HepG2 (cell line): Measurements from ENCODE around the gene SIX5. TPM values are rescaled to one million over a fixed set of nuclear protein-coding genes. Genes with fewer than 3 reads are reported as not detected.

Experiments
- FOXA1 ChIP-seq, 2 experiments: fragments of 450-650 bp in 1 of 2; sonication (generic) in 1 of 2; formaldehyde crosslinking in 1 of 2; IDR thresholded peaks; 2 replicates each; pipeline versions ENCODE4 v1.4.0 to v1.6.1; 2016 to 2020; ENCODE audit warnings: missing genetic modification reagents in 1 of 2
- HNRNPH1 ChIP-seq: fragments of 200-400 bp; formaldehyde crosslinking; optimal IDR thresholded peaks from 2 replicates; pipeline ENCODE3; 2017; ENCODE audit warnings: mild to moderate bottlenecking, low read depth, low read length
- KDM5B ChIP-seq: sonication (generic); formaldehyde crosslinking; IDR thresholded peaks from 2 replicates; pipeline ENCODE4 v1.4.0; 2020; ENCODE audit warnings: missing genetic modification reagents, mild to moderate bottlenecking, borderline replicate concordance
- MTA3 ChIP-seq: sonication (generic); formaldehyde crosslinking; IDR thresholded peaks from 2 replicates; pipeline ENCODE4 v1.4.0; 2020; ENCODE audit warnings: missing genetic modification reagents
- NFRKB ChIP-seq: fragments of 450-650 bp; IDR thresholded peaks from 2 replicates; pipeline ENCODE4 v1.6.1; 2017
- PCBP1 ChIP-seq: fragments of 200-400 bp; formaldehyde crosslinking; IDR thresholded peaks from 2 replicates; pipeline ENCODE4 v1.6.1; 2017; ENCODE audit warnings: mild to moderate bottlenecking, low read depth, low read length, borderline replicate concordance
- PHF20 ChIP-seq: sonication (generic); formaldehyde crosslinking; IDR thresholded peaks from 2 replicates; pipeline ENCODE4 v1.5.0; 2020; ENCODE audit warnings: mild to moderate bottlenecking, missing genetic modification reagents
- SMC3 ChIP-seq: IDR thresholded peaks from 2 replicates; pipeline ENCODE4 v1.6.1; 2011; ENCODE audit warnings: low read length, improper control_type of control experiment
- SRY ChIP-seq: sonication (generic); formaldehyde crosslinking; IDR thresholded peaks from 2 replicates; pipeline ENCODE4 v1.8.0; 2022; ENCODE audit warnings: mild to moderate bottlenecking, missing genetic modification reagents
- WIZ ChIP-seq: sonication (generic); formaldehyde crosslinking; IDR thresholded peaks from 2 replicates; pipeline ENCODE4 v1.5.1; 2020; ENCODE audit warnings: mild to moderate bottlenecking, missing genetic modification reagents
- ZFP41 ChIP-seq: sonication (generic); formaldehyde crosslinking; IDR thresholded peaks from 2 replicates; pipeline ENCODE4 v1.4.0; 2020; ENCODE audit warnings: mild to moderate bottlenecking, missing genetic modification reagents, borderline replicate concordance
- ZNF343 ChIP-seq: sonication (generic); formaldehyde crosslinking; IDR thresholded peaks from 2 replicates; pipeline ENCODE4 v1.4.0; 2020; ENCODE audit warnings: mild to moderate bottlenecking, missing genetic modification reagents
- ZNF431 ChIP-seq: sonication (generic); formaldehyde crosslinking; IDR thresholded peaks from 2 replicates; pipeline ENCODE4 v1.9.0; 2022; ENCODE audit warnings: missing genetic modification reagents, low read depth, mild to moderate bottlenecking, borderline replicate concordance
- ZNF546 ChIP-seq: sonication (generic); formaldehyde crosslinking; conservative IDR thresholded peaks from 2 replicates; pipeline ENCODE4 v1.8.1; 2023; ENCODE audit warnings: mild to moderate bottlenecking, missing genetic modification reagents
- polyA plus RNA-seq, 8 experiments: library from polyadenylated mRNA; depleted of rRNA in 3 of 8; stranded (reverse) in 7 of 8; unstranded in 1 of 8; fragments of >200 nt; fragmentation: Illumina TruSeq in 4 of 8; extraction: Trizol in 4 of 8; gene quantifications; 2 replicates each; pipeline versions ENCODE4 v1.2.1 to v1.2.3, GENCODE V29; 2011 to 2016; ENCODE audit warnings: low read depth in 4 of 8, missing spikeins in 1 of 8, mixed read lengths in 1 of 8; ENCODE audit not compliant: insufficient read depth in 1 of 8
- total RNA-seq, 5 experiments: library from RNA; depleted of rRNA; stranded (reverse); fragments of >200 nt; fragmentation: Illumina TruSeq; extraction: Trizol; gene quantifications; 2 replicates each; pipeline ENCODE4 v1.2.3, GENCODE V29; 2016; ENCODE audit warnings: low read depth in 1 of 5
- TF ChIP-seq, protein P1 (sequence below): sonication (generic); formaldehyde crosslinking; IDR thresholded peaks from 2 replicates; pipeline ENCODE4 v1.4.0; 2020; ENCODE audit warnings: missing genetic modification reagents, borderline replicate concordance
- TF ChIP-seq, protein P2 (sequence below): IDR thresholded peaks from 2 replicates; pipeline ENCODE4 v1.6.1; 2016; ENCODE audit warnings: mild to moderate bottlenecking
- TF ChIP-seq, protein P3 (sequence below): IDR thresholded peaks from 2 replicates; pipeline ENCODE4 v1.6.1; 2016; ENCODE audit warnings: low read depth, missing genetic modification reagents, missing compliant biosample characterization
- TF ChIP-seq, protein P4 (sequence below): IDR thresholded peaks from 2 replicates; pipeline ENCODE4 v1.6.1; 2016; ENCODE audit warnings: control low read depth

SIX5 gene
- total and polyA plus RNA-seq, 2 of the 13 experiments (the other 11 are each of a cell fraction or from before 2014, with no cell fraction given), result 7.7 to 10.5 TPM

DNA sequence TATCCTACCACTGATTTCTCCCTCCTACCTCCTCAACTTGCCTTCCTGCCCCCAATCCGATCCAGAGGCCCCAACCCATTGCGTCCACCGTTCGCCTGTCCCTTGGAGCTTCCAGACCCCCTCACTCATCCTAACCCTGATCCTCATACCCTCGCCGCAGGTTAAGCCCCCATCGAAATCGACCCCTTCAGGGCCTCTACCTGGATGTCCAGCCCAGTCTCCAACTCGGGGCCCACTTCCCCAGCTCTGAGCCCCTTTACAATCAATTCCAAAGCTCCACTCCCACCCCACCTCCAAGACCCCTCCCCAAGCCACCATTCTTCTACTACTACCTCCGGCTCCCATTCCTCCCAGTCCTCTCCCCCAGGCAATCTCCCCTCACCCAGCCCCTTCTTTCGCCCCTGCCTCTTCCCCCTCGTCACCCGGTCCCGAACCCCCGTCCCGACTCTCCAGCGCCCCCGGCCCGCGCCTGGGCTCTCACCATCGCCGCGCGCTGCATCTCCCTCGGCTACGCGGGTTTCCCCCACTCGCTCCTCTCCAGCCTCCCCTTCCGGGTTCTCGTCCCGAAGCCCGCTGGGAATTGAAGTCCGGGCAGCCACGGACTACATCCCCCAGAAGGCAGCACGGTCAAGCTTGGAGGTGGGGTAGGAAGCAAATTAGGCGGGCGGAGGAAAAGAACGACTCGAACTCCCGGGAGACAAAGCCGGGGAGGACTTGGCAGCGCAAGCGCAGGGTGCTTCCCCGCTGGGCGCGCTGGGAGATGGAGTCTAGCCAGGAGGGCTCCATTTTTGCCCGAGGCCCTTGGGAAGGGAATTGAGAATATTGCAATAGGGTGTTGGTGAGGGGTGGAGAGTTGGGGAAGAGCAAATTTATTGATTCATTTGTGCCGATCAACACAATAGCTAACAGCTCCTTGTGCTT lies 38.4 kb downstream of the SIX5 start, which contains the start of gene FBXO46 (continued):
- peak; percentile 81 for TF ChIP-seq PHF20 (CRISPR knock-in tag)
- TF ChIP-seq, protein P1, sequence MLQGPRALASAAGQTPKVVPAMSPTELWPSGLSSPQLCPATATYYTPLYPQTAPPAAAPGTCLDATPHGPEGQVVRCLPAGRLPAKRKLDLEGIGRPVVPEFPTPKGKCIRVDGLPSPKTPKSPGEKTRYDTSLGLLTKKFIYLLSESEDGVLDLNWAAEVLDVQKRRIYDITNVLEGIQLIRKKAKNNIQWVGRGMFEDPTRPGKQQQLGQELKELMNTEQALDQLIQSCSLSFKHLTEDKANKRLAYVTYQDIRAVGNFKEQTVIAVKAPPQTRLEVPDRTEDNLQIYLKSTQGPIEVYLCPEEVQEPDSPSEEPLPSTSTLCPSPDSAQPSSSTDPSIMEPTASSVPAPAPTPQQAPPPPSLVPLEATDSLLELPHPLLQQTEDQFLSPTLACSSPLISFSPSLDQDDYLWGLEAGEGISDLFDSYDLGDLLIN, result no peak
- TF ChIP-seq, protein P2, sequence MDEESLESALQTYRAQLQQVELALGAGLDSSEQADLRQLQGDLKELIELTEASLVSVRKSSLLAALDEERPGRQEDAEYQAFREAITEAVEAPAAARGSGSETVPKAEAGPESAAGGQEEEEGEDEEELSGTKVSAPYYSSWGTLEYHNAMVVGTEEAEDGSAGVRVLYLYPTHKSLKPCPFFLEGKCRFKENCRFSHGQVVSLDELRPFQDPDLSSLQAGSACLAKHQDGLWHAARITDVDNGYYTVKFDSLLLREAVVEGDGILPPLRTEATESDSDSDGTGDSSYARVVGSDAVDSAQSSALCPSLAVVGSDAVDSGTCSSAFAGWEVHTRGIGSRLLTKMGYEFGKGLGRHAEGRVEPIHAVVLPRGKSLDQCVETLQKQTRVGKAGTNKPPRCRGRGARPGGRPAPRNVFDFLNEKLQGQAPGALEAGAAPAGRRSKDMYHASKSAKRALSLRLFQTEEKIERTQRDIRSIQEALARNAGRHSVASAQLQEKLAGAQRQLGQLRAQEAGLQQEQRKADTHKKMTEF (CRISPR knock-in tag), result 0 out of 2 replicates have a peak, but pooled peaks have one; percentile 59
- no peak for TF ChIP-seq HNRNPH1
- TF ChIP-seq, protein P3, sequence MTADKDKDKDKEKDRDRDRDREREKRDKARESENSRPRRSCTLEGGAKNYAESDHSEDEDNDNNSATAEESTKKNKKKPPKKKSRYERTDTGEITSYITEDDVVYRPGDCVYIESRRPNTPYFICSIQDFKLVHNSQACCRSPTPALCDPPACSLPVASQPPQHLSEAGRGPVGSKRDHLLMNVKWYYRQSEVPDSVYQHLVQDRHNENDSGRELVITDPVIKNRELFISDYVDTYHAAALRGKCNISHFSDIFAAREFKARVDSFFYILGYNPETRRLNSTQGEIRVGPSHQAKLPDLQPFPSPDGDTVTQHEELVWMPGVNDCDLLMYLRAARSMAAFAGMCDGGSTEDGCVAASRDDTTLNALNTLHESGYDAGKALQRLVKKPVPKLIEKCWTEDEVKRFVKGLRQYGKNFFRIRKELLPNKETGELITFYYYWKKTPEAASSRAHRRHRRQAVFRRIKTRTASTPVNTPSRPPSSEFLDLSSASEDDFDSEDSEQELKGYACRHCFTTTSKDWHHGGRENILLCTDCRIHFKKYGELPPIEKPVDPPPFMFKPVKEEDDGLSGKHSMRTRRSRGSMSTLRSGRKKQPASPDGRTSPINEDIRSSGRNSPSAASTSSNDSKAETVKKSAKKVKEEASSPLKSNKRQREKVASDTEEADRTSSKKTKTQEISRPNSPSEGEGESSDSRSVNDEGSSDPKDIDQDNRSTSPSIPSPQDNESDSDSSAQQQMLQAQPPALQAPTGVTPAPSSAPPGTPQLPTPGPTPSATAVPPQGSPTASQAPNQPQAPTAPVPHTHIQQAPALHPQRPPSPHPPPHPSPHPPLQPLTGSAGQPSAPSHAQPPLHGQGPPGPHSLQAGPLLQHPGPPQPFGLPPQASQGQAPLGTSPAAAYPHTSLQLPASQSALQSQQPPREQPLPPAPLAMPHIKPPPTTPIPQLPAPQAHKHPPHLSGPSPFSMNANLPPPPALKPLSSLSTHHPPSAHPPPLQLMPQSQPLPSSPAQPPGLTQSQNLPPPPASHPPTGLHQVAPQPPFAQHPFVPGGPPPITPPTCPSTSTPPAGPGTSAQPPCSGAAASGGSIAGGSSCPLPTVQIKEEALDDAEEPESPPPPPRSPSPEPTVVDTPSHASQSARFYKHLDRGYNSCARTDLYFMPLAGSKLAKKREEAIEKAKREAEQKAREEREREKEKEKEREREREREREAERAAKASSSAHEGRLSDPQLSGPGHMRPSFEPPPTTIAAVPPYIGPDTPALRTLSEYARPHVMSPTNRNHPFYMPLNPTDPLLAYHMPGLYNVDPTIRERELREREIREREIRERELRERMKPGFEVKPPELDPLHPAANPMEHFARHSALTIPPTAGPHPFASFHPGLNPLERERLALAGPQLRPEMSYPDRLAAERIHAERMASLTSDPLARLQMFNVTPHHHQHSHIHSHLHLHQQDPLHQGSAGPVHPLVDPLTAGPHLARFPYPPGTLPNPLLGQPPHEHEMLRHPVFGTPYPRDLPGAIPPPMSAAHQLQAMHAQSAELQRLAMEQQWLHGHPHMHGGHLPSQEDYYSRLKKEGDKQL (CRISPR knock-in tag), result no peak
- TF ChIP-seq ZFP41, result no peak
- TF ChIP-seq FOXA1 (IDR thresholded peaks at IDR 0.05), result no peak
- no peak for TF ChIP-seq FOXA1 (CRISPR knock-in tag; IDR thresholded peaks at IDR 0.05)
- TF ChIP-seq SMC3, result no peak
- no peak for TF ChIP-seq ZNF546 (CRISPR knock-in tag)
- no peak for TF ChIP-seq WIZ
- TF ChIP-seq NFRKB, result no peak
- peak; percentile 68; the same call in 1 of the 2 replicates for TF ChIP-seq KDM5B
- peak; percentile 96; the same call in 1 of the 2 replicates for TF ChIP-seq PCBP1
- no peak for TF ChIP-seq MTA3 (CRISPR knock-in tag)
- TF ChIP-seq, protein P4, sequence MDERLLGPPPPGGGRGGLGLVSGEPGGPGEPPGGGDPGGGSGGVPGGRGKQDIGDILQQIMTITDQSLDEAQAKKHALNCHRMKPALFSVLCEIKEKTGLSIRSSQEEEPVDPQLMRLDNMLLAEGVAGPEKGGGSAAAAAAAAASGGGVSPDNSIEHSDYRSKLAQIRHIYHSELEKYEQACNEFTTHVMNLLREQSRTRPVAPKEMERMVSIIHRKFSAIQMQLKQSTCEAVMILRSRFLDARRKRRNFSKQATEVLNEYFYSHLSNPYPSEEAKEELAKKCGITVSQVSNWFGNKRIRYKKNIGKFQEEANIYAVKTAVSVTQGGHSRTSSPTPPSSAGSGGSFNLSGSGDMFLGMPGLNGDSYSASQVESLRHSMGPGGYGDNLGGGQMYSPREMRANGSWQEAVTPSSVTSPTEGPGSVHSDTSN (CRISPR knock-in tag), result no peak
- TF ChIP-seq ZNF343 (CRISPR knock-in tag), result 0 out of 2 replicates have a peak, but pooled peaks have one; percentile 5
- TF ChIP-seq ZNF431 (CRISPR knock-in tag), result no peak
- no peak for TF ChIP-seq SRY (CRISPR knock-in tag)
